HepG2 (cell line): ENCODE results near the gene ALG10B. TPM values are rescaled to one million over a fixed set of nuclear protein-coding genes. Genes with fewer than 3 reads are reported as not detected.

Experiments used
- ARNT ChIP-seq: fragments of 450-650 bp; IDR thresholded peaks from 2 replicates; pipeline ENCODE4 v1.6.1; 2017
- CENPX ChIP-seq: sonication (generic); formaldehyde crosslinking; IDR thresholded peaks from 2 replicates; pipeline ENCODE4 v1.9.0; 2021; ENCODE audit warnings: mild to moderate bottlenecking, missing genetic modification reagents, moderate library complexity
- FLYWCH1 ChIP-seq: sonication (generic); formaldehyde crosslinking; IDR thresholded peaks from 2 replicates; pipeline ENCODE4 v1.8.1; 2023; ENCODE audit warnings: mild to moderate bottlenecking, missing genetic modification reagents
- JUND ChIP-seq: sonication (generic); formaldehyde crosslinking; IDR thresholded peaks from 2 replicates; pipeline ENCODE4 v1.8.0; 2022; ENCODE audit warnings: mild to moderate bottlenecking, missing genetic modification reagents
- KMT2B ChIP-seq: IDR thresholded peaks from 2 replicates; pipeline ENCODE4 v1.6.1; 2016; ENCODE audit warnings: missing genetic modification reagents, missing compliant biosample characterization
- NFKBIZ ChIP-seq: IDR thresholded peaks from 2 replicates; pipeline ENCODE4 v1.6.1; 2018; ENCODE audit warnings: missing genetic modification reagents, missing compliant biosample characterization
- NONO ChIP-seq, 2 experiments: fragments of 450-650 bp in 1 of 2; sonication (generic) in 1 of 2; formaldehyde crosslinking in 1 of 2; IDR thresholded peaks in 1 of 2; conservative IDR thresholded peaks in 1 of 2; 2 replicates each; pipeline versions ENCODE4 v1.6.1 to v1.8.0; 2017 to 2022; ENCODE audit warnings: mild to moderate bottlenecking in 1 of 2, missing genetic modification reagents in 1 of 2, moderate library complexity in 1 of 2
- PCBP1 ChIP-seq: fragments of 200-400 bp; formaldehyde crosslinking; IDR thresholded peaks from 2 replicates; pipeline ENCODE4 v1.6.1; 2017; ENCODE audit warnings: mild to moderate bottlenecking, low read depth, low read length, borderline replicate concordance
- RELA ChIP-seq: sonication (generic); formaldehyde crosslinking; IDR thresholded peaks from 2 replicates; pipeline ENCODE4 v1.4.0; 2020; ENCODE audit warnings: missing genetic modification reagents
- TEAD3 ChIP-seq: optimal IDR thresholded peaks from 2 replicates; pipeline ENCODE3; 2016; ENCODE audit warnings: borderline replicate concordance
- TOE1 ChIP-seq: sonication (generic); formaldehyde crosslinking; IDR thresholded peaks from 2 replicates; pipeline ENCODE4 v1.4.0; 2020; ENCODE audit warnings: mild to moderate bottlenecking, missing genetic modification reagents
- ZFP82 ChIP-seq: sonication (generic); formaldehyde crosslinking; IDR thresholded peaks from 2 replicates; pipeline ENCODE4 v1.5.1; 2020; ENCODE audit warnings: mild to moderate bottlenecking, missing genetic modification reagents, borderline replicate concordance
- ZNF556 ChIP-seq: sonication (generic); formaldehyde crosslinking; IDR thresholded peaks from 2 replicates; pipeline ENCODE4 v1.4.0; 2020; ENCODE audit warnings: mild to moderate bottlenecking, missing genetic modification reagents, borderline replicate concordance
- polyA plus RNA-seq, 8 experiments: library from polyadenylated mRNA; depleted of rRNA in 3 of 8; stranded (reverse) in 7 of 8; unstranded in 1 of 8; fragments of >200 nt; fragmentation: Illumina TruSeq in 4 of 8; extraction: Trizol in 4 of 8; gene quantifications; 2 replicates each; pipeline versions ENCODE4 v1.2.1 to v1.2.3, GENCODE V29; 2011 to 2016; ENCODE audit warnings: low read depth in 4 of 8, missing spikeins in 1 of 8, mixed read lengths in 1 of 8; ENCODE audit not compliant: insufficient read depth in 1 of 8
- total RNA-seq, 5 experiments: library from RNA; depleted of rRNA; stranded (reverse); fragments of >200 nt; fragmentation: Illumina TruSeq; extraction: Trizol; gene quantifications; 2 replicates each; pipeline ENCODE4 v1.2.3, GENCODE V29; 2016; ENCODE audit warnings: low read depth in 1 of 5
- TF ChIP-seq, protein P1 (sequence below): sonication (generic); formaldehyde crosslinking; IDR thresholded peaks from 2 replicates; pipeline ENCODE4 v1.8.1; 2023; ENCODE audit warnings: mild to moderate bottlenecking, inconsistent platforms, moderate library complexity, missing genetic modification reagents, borderline replicate concordance
- TF ChIP-seq, protein P2 (sequence below): sonication (generic); formaldehyde crosslinking; IDR thresholded peaks from 2 replicates; pipeline ENCODE4 v1.5.1; 2020; ENCODE audit warnings: mild to moderate bottlenecking, missing genetic modification reagents
- TF ChIP-seq, protein P3 (sequence below): sonication (generic); formaldehyde crosslinking; conservative IDR thresholded peaks from 2 replicates; pipeline ENCODE4 v1.4.0; 2020; ENCODE audit warnings: missing genetic modification reagents
- TF ChIP-seq, protein P4 (sequence below): sonication (generic); formaldehyde crosslinking; IDR thresholded peaks from 2 replicates; pipeline ENCODE4; 2020; ENCODE audit warnings: missing genetic modification reagents, mild to moderate bottlenecking, borderline replicate concordance
- TF ChIP-seq, protein P5 (sequence below): sonication (generic); formaldehyde crosslinking; IDR thresholded peaks from 2 replicates; pipeline ENCODE4 v1.4.0; 2020; ENCODE audit warnings: missing genetic modification reagents

Gene ALG10B
- total and polyA plus RNA-seq, 2 of the 13 experiments (the other 11 are each of a cell fraction or from before 2014, with no cell fraction given), result 3.3 to 9.3 TPM

DNA sequence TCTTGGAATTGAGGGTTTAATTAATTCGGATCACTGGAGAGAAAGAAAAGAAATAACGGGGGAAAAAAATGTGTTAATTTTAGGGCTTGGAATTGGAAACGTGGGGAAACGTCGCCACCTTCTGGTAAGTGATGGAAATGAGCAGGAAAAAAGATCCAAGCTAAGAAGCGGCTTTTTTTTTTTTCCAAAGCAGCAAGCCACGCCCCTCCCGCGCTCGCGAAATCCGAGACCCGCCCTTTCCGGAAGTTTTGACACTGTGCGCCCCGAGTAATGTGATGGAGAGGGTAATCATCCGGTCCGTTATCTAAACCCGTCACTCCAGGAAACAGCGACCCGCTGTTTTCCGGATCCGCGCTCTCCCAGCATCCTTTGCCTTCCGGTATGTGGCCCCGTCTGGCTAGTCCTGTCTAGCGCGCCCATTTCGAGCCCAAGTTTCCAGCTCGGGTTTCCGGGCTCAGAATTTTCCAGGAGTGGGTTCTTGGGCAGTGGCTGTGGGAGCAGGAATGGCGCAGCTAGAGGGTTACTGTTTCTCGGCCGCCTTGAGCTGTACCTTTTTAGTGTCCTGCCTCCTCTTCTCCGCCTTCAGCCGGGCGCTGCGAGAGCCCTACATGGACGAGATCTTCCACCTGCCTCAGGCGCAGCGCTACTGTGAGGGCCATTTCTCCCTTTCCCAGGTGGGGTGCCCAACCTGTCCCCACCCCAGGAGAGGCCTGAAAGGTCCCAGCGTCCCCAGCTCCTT lies at the start of gene ALG10B (continued):
- TF ChIP-seq, protein P1, sequence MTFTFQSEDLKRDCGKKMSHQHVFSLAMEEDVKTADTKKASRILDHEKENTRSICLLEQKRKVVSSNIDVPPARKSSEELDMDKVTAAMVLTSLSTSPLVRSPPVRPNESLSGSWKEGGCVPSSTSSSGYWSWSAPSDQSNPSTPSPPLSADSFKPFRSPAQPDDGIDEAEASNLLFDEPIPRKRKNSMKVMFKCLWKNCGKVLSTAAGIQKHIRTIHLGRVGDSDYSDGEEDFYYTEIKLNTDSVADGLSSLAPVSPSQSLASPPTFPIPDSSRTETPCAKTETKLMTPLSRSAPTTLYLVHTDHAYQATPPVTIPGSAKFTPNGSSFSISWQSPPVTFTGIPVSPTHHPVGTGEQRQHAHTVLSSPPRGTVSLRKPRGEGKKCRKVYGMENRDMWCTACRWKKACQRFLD, result no peak
- TF ChIP-seq KMT2B (CRISPR knock-in tag), result peak; percentile 71; the same call in 1 of the 2 replicates
- no peak for TF ChIP-seq CENPX
- no peak for TF ChIP-seq TOE1 (CRISPR knock-in tag)
- TF ChIP-seq, protein P2, sequence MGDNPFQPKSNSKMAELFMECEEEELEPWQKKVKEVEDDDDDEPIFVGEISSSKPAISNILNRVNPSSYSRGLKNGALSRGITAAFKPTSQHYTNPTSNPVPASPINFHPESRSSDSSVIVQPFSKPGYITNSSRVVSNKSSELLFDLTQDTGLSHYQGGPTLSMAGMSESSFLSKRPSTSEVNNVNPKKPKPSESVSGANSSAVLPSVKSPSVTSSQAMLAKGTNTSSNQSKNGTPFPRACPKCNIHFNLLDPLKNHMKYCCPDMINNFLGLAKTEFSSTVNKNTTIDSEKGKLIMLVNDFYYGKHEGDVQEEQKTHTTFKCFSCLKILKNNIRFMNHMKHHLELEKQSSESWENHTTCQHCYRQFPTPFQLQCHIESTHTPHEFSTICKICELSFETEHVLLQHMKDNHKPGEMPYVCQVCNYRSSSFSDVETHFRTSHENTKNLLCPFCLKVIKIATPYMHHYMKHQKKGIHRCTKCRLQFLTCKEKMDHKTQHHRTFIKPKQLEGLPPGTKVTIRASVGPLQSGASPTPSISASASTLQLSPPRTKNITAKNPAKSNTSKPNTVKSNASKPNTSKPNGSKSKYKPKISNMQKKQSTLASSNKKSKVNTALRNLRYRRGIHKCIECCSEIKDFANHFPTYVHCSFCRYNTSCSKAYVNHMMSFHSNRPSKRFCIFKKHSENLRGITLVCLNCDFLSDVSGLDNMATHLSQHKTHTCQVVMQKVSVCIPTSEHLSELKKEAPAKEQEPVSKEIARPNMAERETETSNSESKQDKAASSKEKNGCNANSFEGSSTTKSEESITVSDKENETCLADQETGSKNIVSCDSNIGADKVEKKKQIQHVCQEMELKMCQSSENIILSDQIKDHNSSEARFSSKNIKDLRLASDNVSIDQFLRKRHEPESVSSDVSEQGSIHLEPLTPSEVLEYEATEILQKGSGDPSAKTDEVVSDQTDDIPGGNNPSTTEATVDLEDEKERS (CRISPR knock-in tag), result no peak
- 0 out of 2 replicates have a peak, but pooled peaks have one; percentile 40 for TF ChIP-seq ZNF556
- 0 out of 2 replicates have a peak, but pooled peaks have one; percentile 68 for TF ChIP-seq PCBP1
- no peak for TF ChIP-seq NFKBIZ (CRISPR knock-in tag)
- no peak for TF ChIP-seq ARNT
- TF ChIP-seq, protein P3, sequence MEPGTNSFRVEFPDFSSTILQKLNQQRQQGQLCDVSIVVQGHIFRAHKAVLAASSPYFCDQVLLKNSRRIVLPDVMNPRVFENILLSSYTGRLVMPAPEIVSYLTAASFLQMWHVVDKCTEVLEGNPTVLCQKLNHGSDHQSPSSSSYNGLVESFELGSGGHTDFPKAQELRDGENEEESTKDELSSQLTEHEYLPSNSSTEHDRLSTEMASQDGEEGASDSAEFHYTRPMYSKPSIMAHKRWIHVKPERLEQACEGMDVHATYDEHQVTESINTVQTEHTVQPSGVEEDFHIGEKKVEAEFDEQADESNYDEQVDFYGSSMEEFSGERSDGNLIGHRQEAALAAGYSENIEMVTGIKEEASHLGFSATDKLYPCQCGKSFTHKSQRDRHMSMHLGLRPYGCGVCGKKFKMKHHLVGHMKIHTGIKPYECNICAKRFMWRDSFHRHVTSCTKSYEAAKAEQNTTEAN (CRISPR knock-in tag), result no peak
- TF ChIP-seq, protein P4, sequence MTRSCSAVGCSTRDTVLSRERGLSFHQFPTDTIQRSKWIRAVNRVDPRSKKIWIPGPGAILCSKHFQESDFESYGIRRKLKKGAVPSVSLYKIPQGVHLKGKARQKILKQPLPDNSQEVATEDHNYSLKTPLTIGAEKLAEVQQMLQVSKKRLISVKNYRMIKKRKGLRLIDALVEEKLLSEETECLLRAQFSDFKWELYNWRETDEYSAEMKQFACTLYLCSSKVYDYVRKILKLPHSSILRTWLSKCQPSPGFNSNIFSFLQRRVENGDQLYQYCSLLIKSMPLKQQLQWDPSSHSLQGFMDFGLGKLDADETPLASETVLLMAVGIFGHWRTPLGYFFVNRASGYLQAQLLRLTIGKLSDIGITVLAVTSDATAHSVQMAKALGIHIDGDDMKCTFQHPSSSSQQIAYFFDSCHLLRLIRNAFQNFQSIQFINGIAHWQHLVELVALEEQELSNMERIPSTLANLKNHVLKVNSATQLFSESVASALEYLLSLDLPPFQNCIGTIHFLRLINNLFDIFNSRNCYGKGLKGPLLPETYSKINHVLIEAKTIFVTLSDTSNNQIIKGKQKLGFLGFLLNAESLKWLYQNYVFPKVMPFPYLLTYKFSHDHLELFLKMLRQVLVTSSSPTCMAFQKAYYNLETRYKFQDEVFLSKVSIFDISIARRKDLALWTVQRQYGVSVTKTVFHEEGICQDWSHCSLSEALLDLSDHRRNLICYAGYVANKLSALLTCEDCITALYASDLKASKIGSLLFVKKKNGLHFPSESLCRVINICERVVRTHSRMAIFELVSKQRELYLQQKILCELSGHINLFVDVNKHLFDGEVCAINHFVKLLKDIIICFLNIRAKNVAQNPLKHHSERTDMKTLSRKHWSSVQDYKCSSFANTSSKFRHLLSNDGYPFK (CRISPR knock-in tag), result peak; percentile 69; the same call in 1 of the 2 replicates
- TF ChIP-seq RELA (CRISPR knock-in tag), result no peak
- TF ChIP-seq, protein P5, sequence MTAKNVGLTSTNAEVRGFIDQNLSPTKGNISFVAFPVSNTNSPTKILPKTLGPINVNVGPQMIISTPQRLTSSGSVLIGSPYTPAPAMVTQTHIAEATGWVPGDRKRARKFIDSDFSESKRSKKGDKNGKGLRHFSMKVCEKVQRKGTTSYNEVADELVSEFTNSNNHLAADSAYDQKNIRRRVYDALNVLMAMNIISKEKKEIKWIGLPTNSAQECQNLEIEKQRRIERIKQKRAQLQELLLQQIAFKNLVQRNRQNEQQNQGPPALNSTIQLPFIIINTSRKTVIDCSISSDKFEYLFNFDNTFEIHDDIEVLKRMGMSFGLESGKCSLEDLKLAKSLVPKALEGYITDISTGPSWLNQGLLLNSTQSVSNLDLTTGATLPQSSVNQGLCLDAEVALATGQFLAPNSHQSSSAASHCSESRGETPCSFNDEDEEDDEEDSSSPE (CRISPR knock-in tag), result peak; percentile 70
- TF ChIP-seq JUND (CRISPR knock-in tag), result no peak
- no peak for TF ChIP-seq NONO (IDR thresholded peaks at IDR 0.05)
- TF ChIP-seq NONO (CRISPR knock-in tag; conservative IDR thresholded peaks at IDR 0.05), result no peak
- TF ChIP-seq TEAD3 (CRISPR knock-in tag), result peak; percentile 96
- TF ChIP-seq FLYWCH1, result no peak
- TF ChIP-seq ZFP82 (CRISPR knock-in tag), result no peak
